GM18951 (cell line): ENCODE results near the gene NOTCH1.
"Not testable (repeated sequence)": the region's sequence is repeated elsewhere in the genome, so short reads cannot be mapped to it uniquely, and the experiment has no call there.

ENCODE experiments used
- POLR2A ChIP-seq: IDR thresholded peaks from 4 replicates; pipeline ENCODE4 v1.6.1; 2011; ENCODE audit warnings: mild to moderate bottlenecking; ENCODE audit not compliant: insufficient read length, insufficient read depth; ENCODE audit errors: extremely low read depth
- in situ Hi-C: fragments of 300-500 bp; cut with MboI; formaldehyde crosslinking; loops from one replicate; pipeline ENCODE4 v1.12.0; 2022; ENCODE audit warnings: low sequenced_read_pairs, mixed read lengths, inconsistent platforms; ENCODE audit not compliant: unreplicated experiment

Gene NOTCH1

GRCh38 chr9:136584934-136585333 is 39.1 kb upstream of the NOTCH1 start:
- in situ Hi-C loops = no loop called here
- TF ChIP-seq POLR2A = no peak

DNA sequence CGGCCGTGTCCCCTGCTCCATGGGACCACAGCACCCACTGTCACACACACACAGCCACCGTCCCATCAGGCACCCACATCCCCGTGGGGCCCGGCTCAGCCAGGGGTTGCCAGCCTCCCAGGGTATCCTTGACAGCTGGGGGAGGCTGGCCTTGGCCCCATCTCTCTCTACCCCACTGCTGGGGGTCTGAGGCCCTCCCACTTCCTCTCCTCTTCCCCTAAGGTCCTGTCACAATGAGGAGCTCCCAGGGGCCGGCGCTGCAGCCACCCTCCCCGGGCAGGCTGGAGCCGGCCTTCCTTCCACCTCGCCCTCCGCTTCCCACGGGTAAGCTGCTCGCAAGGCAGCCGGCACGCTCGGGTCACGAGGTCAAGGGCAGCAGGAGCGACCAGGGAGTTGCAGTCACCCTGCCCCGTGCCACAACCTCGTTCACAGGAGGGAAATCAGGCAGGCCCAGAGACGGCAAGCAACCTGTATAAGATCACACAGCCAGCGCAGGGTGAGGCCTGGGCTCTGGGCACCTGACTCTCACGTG is 38.6 kb upstream of the NOTCH1 start:
- no peak for TF ChIP-seq POLR2A
- in situ Hi-C loops = no loop called here

- in situ Hi-C loops = no loop called here
- no peak for TF ChIP-seq POLR2A
These were observed 37.3 kb upstream of the NOTCH1 start for GRCh38 chr9:136582977-136583735.

DNA sequence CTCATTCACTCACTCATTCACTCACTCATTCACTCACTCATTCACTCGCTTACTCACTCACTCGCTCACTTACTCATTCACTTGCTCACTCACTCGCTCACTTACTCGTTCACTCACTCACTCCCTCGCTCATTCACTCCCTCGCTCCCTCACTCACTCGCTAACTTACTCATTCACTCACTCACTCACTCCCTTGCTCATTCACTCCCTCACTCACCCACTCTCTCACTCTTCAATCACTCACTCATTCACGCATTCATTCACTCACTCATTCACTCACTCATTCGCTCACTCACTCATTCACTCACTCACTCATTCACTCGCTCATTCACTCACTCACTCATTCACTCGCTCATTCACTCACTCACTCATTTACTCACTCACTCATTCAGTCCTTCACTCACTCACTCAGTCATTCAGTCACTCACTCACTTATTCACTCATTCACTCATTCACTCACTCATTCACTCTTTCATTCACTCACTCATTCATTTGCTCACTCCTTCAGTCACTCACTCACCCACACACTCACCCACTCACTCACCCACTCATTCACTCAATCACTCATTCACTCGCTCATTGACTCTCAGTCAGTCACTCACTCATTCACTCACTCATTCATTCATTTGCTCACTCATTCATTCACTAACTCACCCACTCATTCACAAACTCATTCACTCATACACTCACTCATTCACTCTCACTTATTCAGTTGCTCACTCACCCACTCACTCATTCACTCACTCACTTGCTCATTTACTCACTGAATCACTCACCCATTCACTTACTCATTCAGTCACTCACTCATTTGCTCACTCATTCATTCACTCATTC is 36.0 kb upstream of the NOTCH1 start:
- no peak for TF ChIP-seq POLR2A
- in situ Hi-C loops = no loop called here

GRCh38 chr9:136579650-136580219 is 33.9 kb upstream of the NOTCH1 start:
- in situ Hi-C loops = not testable (repeated sequence)

GRCh38 chr9:136578915-136579649 is 33.2 kb upstream of the NOTCH1 start:
- in situ Hi-C loops = no loop called here

DNA sequence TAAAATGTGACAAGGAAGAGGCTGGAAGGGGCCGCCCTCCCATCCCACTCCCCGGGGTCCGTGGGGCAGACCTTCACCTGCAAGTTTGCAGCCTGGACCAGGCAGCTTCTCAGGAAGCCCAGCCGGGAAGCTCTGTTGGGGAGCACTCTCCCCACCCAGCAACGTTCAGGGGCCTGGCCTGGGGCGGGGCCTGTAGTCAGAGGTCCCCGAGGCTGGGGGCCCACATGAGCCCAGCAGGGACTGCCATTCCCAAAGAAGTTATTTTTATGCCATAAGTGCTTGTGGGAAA is 32.7 kb upstream of the NOTCH1 start:
- in situ Hi-C loops = no loop called here
- no peak for TF ChIP-seq POLR2A

More at GRCh38 chr9:136578915-136579649, 33.2 kb upstream of the NOTCH1 start:
- no peak for TF ChIP-seq POLR2A

- TF ChIP-seq POLR2A = no peak
- in situ Hi-C loops = no loop called here
These were observed 32.2 kb upstream of the NOTCH1 start for GRCh38 chr9:136577941-136578625.

GRCh38 chr9:136576269-136576626 is 30.4 kb upstream of the NOTCH1 start:
- in situ Hi-C loops = no loop called here
- no peak for TF ChIP-seq POLR2A

GRCh38 chr9:136575626-136576268 is 29.9 kb upstream of the NOTCH1 start:
- in situ Hi-C loops = no loop called here

GRCh38 chr9:136574606-136575005 is 28.8 kb upstream of the NOTCH1 start:
- in situ Hi-C loops = not testable (repeated sequence)

More at GRCh38 chr9:136575626-136576268, 29.9 kb upstream of the NOTCH1 start:
- no peak for TF ChIP-seq POLR2A

DNA sequence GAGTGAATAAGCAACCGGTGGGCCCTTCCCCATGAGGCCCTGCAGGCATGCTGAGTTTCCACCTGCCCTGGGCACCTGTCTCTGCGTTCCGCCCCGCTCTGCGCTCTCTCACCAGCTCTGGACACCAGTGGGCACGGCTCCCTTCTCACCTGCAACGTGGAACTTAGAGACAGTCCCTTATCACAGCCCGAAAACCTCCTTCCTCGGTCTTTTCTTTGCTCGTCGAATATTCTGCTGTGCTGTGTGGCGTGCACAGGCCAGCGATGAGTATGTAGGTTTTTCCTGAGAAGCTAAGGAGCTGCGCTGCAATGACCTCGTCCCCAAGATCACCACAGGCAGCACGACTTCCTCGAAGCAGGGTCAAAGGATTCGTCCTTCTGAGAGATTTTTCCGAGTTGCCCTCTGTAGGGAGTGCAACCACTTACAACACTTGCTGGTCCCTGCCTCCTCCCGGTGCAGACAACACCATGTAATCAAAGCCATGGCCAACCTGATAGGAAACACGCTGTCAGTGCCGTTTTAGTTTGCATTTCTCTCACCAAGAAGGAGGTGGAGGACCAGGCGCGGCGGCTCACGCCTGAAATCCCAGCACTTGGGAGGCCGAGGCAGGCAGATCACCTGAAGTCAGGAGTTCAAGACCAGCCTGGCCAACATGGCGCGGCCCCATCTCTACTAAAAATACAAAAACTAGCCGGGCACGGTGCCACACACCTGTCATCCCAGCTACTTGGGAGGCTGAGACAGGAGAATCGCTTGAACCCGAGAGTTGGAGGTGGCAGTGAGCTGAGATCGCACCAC is 27.2 kb upstream of the NOTCH1 start:
- TF ChIP-seq POLR2A = no peak
- in situ Hi-C loops = no loop called here
